Pancreas (tissue), 10 donors: Measurements from ENCODE around the gene KIF3A. TPM values are rescaled to one million over a fixed set of nuclear protein-coding genes. Genes with fewer than 3 reads are reported as not detected.
A peak's percentile ranks its signal among the peaks of the same experiment; 100 is the strongest.

ENCODE experiments used
- ATAC-seq, 4 donors: fragments of 200-7000 bp; cut with Tn5 transposase; one replicate each; pipeline versions ENCODE4 v1.8.0 to v1.9.1; 2020; ENCODE audit warnings: mild to moderate bottlenecking in 4 of 4, moderate library complexity in 4 of 4
- DNase-seq, 6 donors: peaks; one replicate each; pipeline ENCODE4 v3.0.0-alpha.2; 2020
- FAIRE-seq: peaks from 2 replicates; lab custom pipeline; 2012; peaks lifted over from hg19 to GRCh38; lab: Jason Lieb, UNC
- H3K27ac ChIP-seq, 4 donors: fragments of 200-600 bp; sonication (generic); 1 replicate in 3 of 4; 2 replicates in 1 of 4; pipeline versions ENCODE4 v1.5.0 to v1.8.0; 2020
- H3K27me3 ChIP-seq, 4 donors: fragments of 200-600 bp; one replicate each; pipeline ENCODE4 v1.8.0; 2021
- H3K36me3 ChIP-seq, 3 donors: fragments of 200-600 bp; sonication (generic) in 1 of 3; one replicate each; pipeline versions ENCODE4 v1.5.0 to v1.8.0; 2020 to 2021
- H3K4me1 ChIP-seq, 3 donors: fragments of 200-600 bp; one replicate each; pipeline ENCODE4 v1.8.0; 2021
- H3K4me3 ChIP-seq, 4 donors: fragments of 200-600 bp; sonication (generic) in 2 of 4; one replicate each; pipeline versions ENCODE4 v1.5.0 to v1.8.0; 2020 to 2021
- H3K9me3 ChIP-seq, 4 donors: fragments of 200-600 bp; one replicate each; pipeline ENCODE4 v1.8.0; 2021
- CTCF ChIP-seq, 4 donors: fragments of 200-600 bp; sonication (generic) in 3 of 4; IDR thresholded peaks; one replicate each; pipeline versions ENCODE4 v1.5.0 to v1.8.0; 2021; ENCODE audit warnings: antibody characterized with exemption in 4 of 4
- WGBS, 2 donors: extraction: QIAGEN DNeasy Blood & Tissue Kit; methylation state at CpG; one replicate each; pipeline ENCODE4 v1.1.7; 2013; 5-methylcytosine and 5-hydroxymethylcytosine counted together
- intact Hi-C, 3 donors: fragments of 100-400 bp; cut with DNase I; formaldehyde crosslinking; loops; one replicate each; pipeline versions ENCODE4 v1.11.1 to v1.14.2; 2022
- polyA plus RNA-seq, 2 donors: library from polyadenylated mRNA; stranded (reverse); fragments of 200-250 nt; gene quantifications; one replicate each; pipeline ENCODE4 v1.2.3, GENCODE V29; 2013
- total RNA-seq, 6 donors: library from RNA; stranded (reverse); fragmentation: NEBNext Ultra II Directional in 4 of 6; extraction: Animal tissue kit (Norgen Biotek cat#: 25700) in 4 of 6; gene quantifications; one replicate each; pipeline versions ENCODE4 v1.2.1 to v1.2.4, GENCODE V29; 2021 to 2023
- donor health status: healthy with polysubstance abuse.
- donor health status: DM: no; HTN: no; CAD: no; lungs with moderate emphysema.
- donor health status: DM: no; HTN: no; CAD: no.
- donor health status: control.
- donor health status: control.
- donor health status: Bipolar disorder and iron deficiency.
- donor health status: DM: yes; HTN: yes; CAD: no.
- donor health status: DM: no; HTN: no; CAD: no.
- donor health status: DM: no; HTN: no; CAD: no.
- donor health status: DM: yes; HTN: yes; CAD: no.

Gene KIF3A
- total and polyA plus RNA-seq, 8 donors = 2.4 to 6.3 (median 4.1) TPM

- Histone ChIP-seq H3K4me3 (no peak overlapping the region), H3K27ac (no peak overlapping the region), H3K27me3 (no peaks in the 10 kb centered on the region), H3K4me1 (no peaks in the 10 kb centered on the region), H3K36me3 (no peaks in the 10 kb centered on the region), H3K9me3 (no peaks in the 10 kb centered on the region)
- ATAC-seq (no peak), FAIRE-seq (no peak), DNase-seq (peak in 1 of 6 donors; percentile 40)
- 64 to 74% methylated on average over 22 of the region's 22 CpGs for WGBS, 2 donors
- intact Hi-C loops = no loop called here
- TF ChIP-seq CTCF (IDR thresholded peaks at IDR 0.05) = no peak
Measured at GRCh38 chr5:132667761-132668705, 69.3 kb downstream of the KIF3A start.

DNA sequence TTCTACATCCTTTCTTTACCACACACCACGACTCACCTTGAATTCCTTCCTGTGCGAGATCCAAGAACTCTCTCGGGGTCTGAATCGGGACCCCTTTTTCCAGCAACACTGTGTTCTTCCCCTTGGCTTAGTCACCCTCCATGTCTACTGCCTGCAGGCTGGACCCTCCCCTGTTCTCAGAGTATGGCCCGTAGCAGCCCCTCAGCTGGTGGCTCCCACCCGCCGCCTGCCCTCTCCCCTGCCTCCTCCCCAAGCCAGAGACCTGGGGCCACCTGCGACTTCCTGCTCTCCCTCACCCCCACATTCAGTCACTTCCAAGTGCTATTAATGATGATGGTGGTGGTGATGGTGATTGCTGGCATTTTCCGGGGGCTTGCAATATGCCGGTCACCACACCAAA, 70.0 kb downstream of the KIF3A start:
- intact Hi-C loops = no loop called here
- 82 to 83% methylated on average over 10 of the region's 10 CpGs for WGBS, 2 donors

GRCh38 chr5:132666310-132667123, 70.8 kb downstream of the KIF3A start:
- FAIRE-seq = no peak
- intact Hi-C loops = no loop called here
- ATAC-seq = no peak
- Histone ChIP-seq H3K27me3 (no peaks in the 10 kb centered on the region), H3K27ac (no peak overlapping the region), H3K36me3 (no peaks in the 10 kb centered on the region), H3K4me1 (no peaks in the 10 kb centered on the region), H3K4me3 (no peak overlapping the region), H3K9me3 (no peaks in the 10 kb centered on the region)
- 82 to 84% methylated on average over 16 of the region's 16 CpGs for WGBS, 2 donors
- no peak for TF ChIP-seq CTCF (IDR thresholded peaks at IDR 0.05)
- DNase-seq = no peak

More for the DNA sequence above, 70.0 kb downstream of the KIF3A start:
- Histone ChIP-seq H3K9me3 (no peaks in the 10 kb centered on the region), H3K27me3 (no peaks in the 10 kb centered on the region), H3K4me1 (no peaks in the 10 kb centered on the region), H3K27ac (no peak overlapping the region), H3K36me3 (no peaks in the 10 kb centered on the region), H3K4me3 (no peak overlapping the region)
- no peak for TF ChIP-seq CTCF (IDR thresholded peaks at IDR 0.05)
- no peak for ATAC-seq
- no peak for DNase-seq
- no peak for FAIRE-seq

DNA sequence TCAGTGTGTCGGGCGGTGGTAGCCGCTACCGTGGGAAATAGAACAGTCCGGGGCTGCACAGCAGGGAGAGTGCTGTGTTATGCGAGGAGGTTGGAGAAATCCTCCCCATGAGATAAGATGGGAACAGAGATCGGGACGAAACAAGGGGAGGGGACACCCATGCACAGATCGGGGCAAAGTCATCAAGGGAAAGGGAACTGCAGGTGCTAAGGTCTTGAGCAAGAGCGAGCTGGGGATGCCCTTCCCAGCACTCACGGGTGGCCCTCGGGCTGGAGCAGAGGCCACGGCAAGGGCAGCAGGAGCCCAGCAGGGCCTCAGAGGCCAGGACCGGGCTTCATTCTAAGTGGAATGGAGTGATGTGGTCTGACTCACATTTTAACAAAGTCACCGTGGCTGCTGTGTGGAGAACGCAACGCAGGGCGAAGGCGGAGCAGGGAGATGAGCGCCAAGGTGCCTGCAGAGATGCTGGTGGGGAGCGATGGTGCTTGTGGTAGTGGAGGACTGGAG, 71.7 kb downstream of the KIF3A start:
- H3K36me3 ChIP-seq = no peaks in the 10 kb centered on the region
- ATAC-seq (no peak), DNase-seq (no peak), FAIRE-seq (no peak)
- 84 to 89% methylated on average over 21 of the region's 21 CpGs for WGBS, 2 donors
- no peak overlapping the region for H3K4me3 ChIP-seq
- H3K27ac ChIP-seq = no peak overlapping the region
- TF ChIP-seq CTCF (IDR thresholded peaks at IDR 0.05) = no peak
- H3K4me1 ChIP-seq = no peaks in the 10 kb centered on the region
- intact Hi-C loops = no loop called here
- no peaks in the 10 kb centered on the region for H3K9me3 ChIP-seq
- no peaks in the 10 kb centered on the region for H3K27me3 ChIP-seq
